ENCODE results near the gene RABIF. TPM values are rescaled to one million over a fixed set of nuclear protein-coding genes. Genes with fewer than 3 reads are reported as not detected.

The RABIF gene
- total RNA-seq, 1 experiment from 2014 or later = 9.6 TPM

GRCh38 chr1:202871367-202871766 lies 17.6 kb downstream of the RABIF start:
- Mint-ChIP-seq H3K36me3 (ENCODE audit: insufficient read depth, unreplicated experiment) (peaks cover 5% of the 10 kb centered on the region), H3K9me3 (ENCODE audit: unreplicated experiment) (no peaks in the 10 kb centered on the region), H3K27ac (ENCODE audit: unreplicated experiment) (no peak overlapping the region), H3K4me3 (ENCODE audit: unreplicated experiment) (no peak overlapping the region), H3K27me3 (ENCODE audit: insufficient read depth, unreplicated experiment) (no peaks in the 10 kb centered on the region), H3K4me1 (ENCODE audit: low read depth, unreplicated experiment) (peaks cover 6% of the 10 kb centered on the region)
- BruUV-seq (replicated peaks) = no TSS peak
- no peak for TF ChIP-seq CTCF (IDR thresholded peaks at IDR 0.05; ENCODE audit: insufficient read depth in 1 of 2, low read depth in 1 of 2, low read length in 1 of 2, severe bottlenecking in 1 of 2, unreplicated experiment in 1 of 2)
- Histone ChIP-seq H3K36me3 (ENCODE audit: control insufficient read depth, insufficient read depth, low read length) (0 out of 2 replicates have a peak, but pooled peaks cover 2% of the 10 kb centered on the region), H3K27me3 (replicated peaks; ENCODE audit: control insufficient read depth, insufficient read depth, low read length) (no peaks in the 10 kb centered on the region), H3K4me3 (ENCODE audit: low read depth, low read length) (no peak overlapping the region), H3K4me1 (no peaks in the 10 kb centered on the region), H3K9me3 (no peaks in the 10 kb centered on the region)
- ChIA-PET POLR2A (interaction anchor here (1.2 kb wide), 1 partner anchor 11 kb away, joined by 3 read pairs; no protein-coding TSS in a partner anchor), CTCF (no interaction called here)
- intact Hi-C loops (cut with micrococcal nuclease; ENCODE audit: unreplicated experiment) = no loop called here
- DNase-seq = no peak

DNA sequence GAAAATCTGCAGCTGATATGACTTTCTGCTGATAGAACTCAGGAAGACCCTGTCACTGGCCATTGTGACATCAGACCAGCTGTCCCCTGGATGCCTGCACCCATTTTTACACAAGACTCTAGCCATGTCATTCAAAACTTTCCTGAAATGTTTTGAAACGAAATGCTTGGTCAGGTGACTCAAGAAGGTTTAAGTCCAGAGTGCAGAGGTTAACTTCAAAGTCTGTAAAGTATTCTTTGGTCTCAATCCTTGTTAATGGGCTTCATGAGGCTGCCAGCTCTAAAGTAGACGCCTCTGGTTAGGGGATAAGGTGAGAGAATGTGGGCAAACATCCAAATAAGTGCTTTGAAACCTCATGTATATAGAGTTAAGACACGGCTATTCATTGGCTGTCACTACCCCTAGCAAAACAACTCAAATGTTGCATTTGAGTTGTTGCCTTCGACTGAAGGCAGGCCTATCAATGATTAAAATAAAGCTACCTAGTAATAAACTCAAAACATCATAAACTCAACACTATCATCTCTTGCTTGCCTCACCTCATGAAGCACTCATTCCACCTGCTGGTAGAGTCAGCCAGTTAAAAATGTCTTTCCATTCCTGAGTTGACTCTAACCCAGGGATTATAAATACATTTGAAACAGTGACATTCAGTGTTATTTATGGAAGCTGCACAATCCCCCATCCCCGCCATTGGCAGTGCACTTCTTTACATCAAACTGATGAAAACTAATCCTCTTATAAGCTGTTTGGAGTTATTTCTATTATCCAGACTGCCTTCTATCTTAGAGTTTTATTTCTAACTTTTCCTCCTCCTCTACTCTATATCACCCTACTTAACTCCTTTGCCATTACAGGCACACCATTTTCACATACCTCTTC lies 26.0 kb downstream of the RABIF start:
- POLR2A ChIA-PET = interaction anchor here (0.6 to 1.7 kb wide), 4 partner anchors 26 to 853 kb away, joined by 3 to 7 read pairs (median 3); partner anchors contain the start of genes ELF3, RABIF and TMEM183A
- peak overlapping the region; percentile 95 for H3K27ac Mint-ChIP-seq (ENCODE audit: unreplicated experiment)
- peak overlapping the region; percentile 97 for H3K4me3 Mint-ChIP-seq (ENCODE audit: unreplicated experiment)
- no peaks in the 10 kb centered on the region for H3K9me3 Mint-ChIP-seq (ENCODE audit: unreplicated experiment)
- no TSS peak for BruUV-seq (replicated peaks)
- Histone ChIP-seq H3K9me3 (no peaks in the 10 kb centered on the region), H3K27me3 (replicated peaks; ENCODE audit: control insufficient read depth, insufficient read depth, low read length) (no peaks in the 10 kb centered on the region), H3K4me1 (peaks cover 53% of the 10 kb centered on the region), H3K36me3 (ENCODE audit: control insufficient read depth, insufficient read depth, low read length) (no peaks in the 10 kb centered on the region), H3K4me3 (ENCODE audit: low read depth, low read length) (peak overlapping the region; percentile 97)
- H3K27me3 Mint-ChIP-seq (ENCODE audit: insufficient read depth, unreplicated experiment) = no peaks in the 10 kb centered on the region
- peaks cover 28% of the 10 kb centered on the region for H3K4me1 Mint-ChIP-seq (ENCODE audit: low read depth, unreplicated experiment)
- H3K36me3 Mint-ChIP-seq (ENCODE audit: insufficient read depth, unreplicated experiment) = peaks cover 34% of the 10 kb centered on the region
- DNase-seq = peak; percentile 41 to 58
- intact Hi-C loops (cut with micrococcal nuclease; ENCODE audit: unreplicated experiment) = loop anchor here (5.0 kb wide), 2 partner anchors 111 to 134 kb away; no protein-coding TSS in a partner anchor
- no peak for TF ChIP-seq CTCF (IDR thresholded peaks at IDR 0.05; ENCODE audit: insufficient read depth in 1 of 2, low read depth in 1 of 2, low read length in 1 of 2, severe bottlenecking in 1 of 2, unreplicated experiment in 1 of 2)
- CTCF ChIA-PET = interaction anchor here (0.9 to 1.2 kb wide), 4 partner anchors 19 to 112 kb away, joined by 3 to 7 read pairs (median 4); partner anchors contain the start of gene RABIF

- CTCF ChIA-PET = interaction anchor here (0.6 kb wide), 1 partner anchor 19 kb away, joined by 5 read pairs; no protein-coding TSS in a partner anchor
- Histone ChIP-seq H3K4me1 (peaks cover 62% of the 10 kb centered on the region), H3K4me3 (ENCODE audit: low read depth, low read length) (peak overlapping the region; percentile 97), H3K36me3 (ENCODE audit: control insufficient read depth, insufficient read depth, low read length) (peaks cover 2% of the 10 kb centered on the region; the same call in 1 of the 2 replicates), H3K27me3 (replicated peaks; ENCODE audit: control insufficient read depth, insufficient read depth, low read length) (no peaks in the 10 kb centered on the region), H3K9me3 (no peaks in the 10 kb centered on the region)
- intact Hi-C loops (cut with micrococcal nuclease; ENCODE audit: unreplicated experiment) = loop anchor here (1.0 to 5.0 kb wide), 5 partner anchors 28 to 136 kb away; partner anchors contain the start of genes ADIPOR1, KLHL12 and RABIF
- TSS peak; percentile 78 for BruUV-seq (replicated peaks)
- no peaks in the 10 kb centered on the region for H3K9me3 Mint-ChIP-seq (ENCODE audit: unreplicated experiment)
- POLR2A ChIA-PET = interaction anchor here (0.5 to 2.4 kb wide), 11 partner anchors 9 to 466 kb away, joined by 3 to 15 read pairs (median 7); partner anchors contain the start of genes KDM5B, KLHL12, PCAT6 and RABIF
- H3K4me3 Mint-ChIP-seq (ENCODE audit: unreplicated experiment) = peak overlapping the region; percentile 97
- H3K36me3 Mint-ChIP-seq (ENCODE audit: insufficient read depth, unreplicated experiment) = peaks cover 47% of the 10 kb centered on the region
- no peaks in the 10 kb centered on the region for H3K27me3 Mint-ChIP-seq (ENCODE audit: insufficient read depth, unreplicated experiment)
- H3K4me1 Mint-ChIP-seq (ENCODE audit: low read depth, unreplicated experiment) = peaks cover 38% of the 10 kb centered on the region
- DNase-seq = peak; percentile 96 to 97
- no peak for TF ChIP-seq CTCF (IDR thresholded peaks at IDR 0.05; ENCODE audit: insufficient read depth in 1 of 2, low read depth in 1 of 2, low read length in 1 of 2, severe bottlenecking in 1 of 2, unreplicated experiment in 1 of 2)
- H3K27ac Mint-ChIP-seq (ENCODE audit: unreplicated experiment) = peak overlapping the region; percentile 95
These were observed 27.4 kb downstream of the RABIF start for GRCh38 chr1:202861420-202862132.
